Activated naive CD4-positive, alpha-beta T cell treated with anti-CD3 and anti-CD28 coated beads for 36 hours (primary cell): ENCODE data around the gene CACNA2D3. TPM values are rescaled to one million over a fixed set of nuclear protein-coding genes. Genes with fewer than 3 reads are reported as not detected.

Experiments
- CTCF ChIA-PET: fragments of 350-600 bp; sonication (Branson Sonifier 250); formaldehyde crosslinking; loops from one replicate; lab custom pipeline; 2021; ENCODE audit warnings: antibody characterized with exemption; lab: Charles Lee
- DNase-seq: peaks from one replicate; pipeline ENCODE4 v3.0.0-alpha.2; 2020
- H3K27ac Mint-ChIP-seq: one replicate; pipeline ENCODE4 v1.8.0; 2021; ENCODE audit warnings: mild to moderate bottlenecking, mixed read lengths
- H3K27me3 Mint-ChIP-seq: one replicate; pipeline ENCODE4 v1.8.0; 2021; ENCODE audit warnings: low read depth, mixed read lengths
- H3K36me3 Mint-ChIP-seq: one replicate; pipeline ENCODE4 v1.8.0; 2021; ENCODE audit warnings: low read depth, mixed read lengths
- H3K4me1 Mint-ChIP-seq: one replicate; pipeline ENCODE4 v1.8.0; 2021; ENCODE audit warnings: low read depth, mixed read lengths
- H3K4me3 Mint-ChIP-seq: one replicate; pipeline ENCODE4 v1.8.0; 2021; ENCODE audit warnings: mild to moderate bottlenecking, moderate library complexity, mixed read lengths
- H3K9me3 Mint-ChIP-seq: one replicate; pipeline ENCODE4 v1.8.0; 2021; ENCODE audit warnings: mixed read lengths
- intact Hi-C: fragments of 100-400 bp; cut with micrococcal nuclease; formaldehyde crosslinking; loops from one replicate; pipeline ENCODE4 v1.15.1; 2023
- total RNA-seq, 2 experiments: library from RNA; stranded (reverse); gene quantifications; one replicate each; pipeline ENCODE4 v1.2.3, GENCODE V29; 2021

The CACNA2D3 gene
- total RNA-seq, 2 experiments from 2014 or later: not detected

GRCh38 chr3:54185740-54186139 lies 63.4 kb downstream of the CACNA2D3 start:
- CTCF ChIA-PET: no interaction called here
- H3K4me1 Mint-ChIP-seq: no peaks in the 10 kb centered on the region
- no peak for DNase-seq
- intact Hi-C loops: no loop called here
- H3K27me3 Mint-ChIP-seq: peaks cover 2% of the 10 kb centered on the region
- H3K4me3 Mint-ChIP-seq: no peak overlapping the region
- H3K36me3 Mint-ChIP-seq: no peaks in the 10 kb centered on the region
- H3K27ac Mint-ChIP-seq: no peak overlapping the region
- peaks cover 7% of the 10 kb centered on the region for H3K9me3 Mint-ChIP-seq

GRCh38 chr3:54188176-54188791 lies 65.9 kb downstream of the CACNA2D3 start:
- Mint-ChIP-seq H3K27me3 (peaks cover under 1% of the 10 kb centered on the region), H3K27ac (no peak overlapping the region), H3K36me3 (no peaks in the 10 kb centered on the region), H3K4me1 (no peaks in the 10 kb centered on the region), H3K4me3 (no peak overlapping the region), H3K9me3 (peaks cover 7% of the 10 kb centered on the region)
- peak; percentile 45 for DNase-seq
- intact Hi-C loops: no loop called here
- CTCF ChIA-PET: no interaction called here

GRCh38 chr3:54191220-54191619 lies 68.9 kb downstream of the CACNA2D3 start:
- H3K4me1 Mint-ChIP-seq: no peaks in the 10 kb centered on the region
- peaks cover 9% of the 10 kb centered on the region for H3K9me3 Mint-ChIP-seq
- intact Hi-C loops: no loop called here
- no peak overlapping the region for H3K4me3 Mint-ChIP-seq
- H3K27me3 Mint-ChIP-seq: no peaks in the 10 kb centered on the region
- H3K36me3 Mint-ChIP-seq: no peaks in the 10 kb centered on the region
- DNase-seq: no peak
- CTCF ChIA-PET: no interaction called here
- H3K27ac Mint-ChIP-seq: no peak overlapping the region

GRCh38 chr3:54192026-54192425 lies 69.7 kb downstream of the CACNA2D3 start:
- intact Hi-C loops: no loop called here
- H3K4me3 Mint-ChIP-seq: no peak overlapping the region
- CTCF ChIA-PET: interaction anchor here (0.6 kb wide), 1 partner anchor 88 kb away, joined by 3 read pairs; no protein-coding TSS in a partner anchor
- H3K9me3 Mint-ChIP-seq: peaks cover 9% of the 10 kb centered on the region
- no peaks in the 10 kb centered on the region for H3K36me3 Mint-ChIP-seq
- no peaks in the 10 kb centered on the region for H3K4me1 Mint-ChIP-seq
- no peaks in the 10 kb centered on the region for H3K27me3 Mint-ChIP-seq
- no peak overlapping the region for H3K27ac Mint-ChIP-seq
- no peak for DNase-seq

- no peaks in the 10 kb centered on the region for H3K4me1 Mint-ChIP-seq
- intact Hi-C loops: no loop called here
- CTCF ChIA-PET: no interaction called here
- H3K27ac Mint-ChIP-seq: no peak overlapping the region
- H3K36me3 Mint-ChIP-seq: no peaks in the 10 kb centered on the region
- no peaks in the 10 kb centered on the region for H3K27me3 Mint-ChIP-seq
- no peak for DNase-seq
- no peak overlapping the region for H3K4me3 Mint-ChIP-seq
- H3K9me3 Mint-ChIP-seq: peaks cover 5% of the 10 kb centered on the region
Observed at GRCh38 chr3:54193093-54193492, 70.7 kb downstream of the CACNA2D3 start.

- Mint-ChIP-seq H3K36me3 (no peaks in the 10 kb centered on the region), H3K9me3 (peaks cover 2% of the 10 kb centered on the region), H3K27me3 (no peaks in the 10 kb centered on the region), H3K4me3 (no peak overlapping the region), H3K4me1 (no peaks in the 10 kb centered on the region), H3K27ac (no peak overlapping the region)
- CTCF ChIA-PET: no interaction called here
- no peak for DNase-seq
- intact Hi-C loops: no loop called here
Observed at GRCh38 chr3:54196360-54196991, 74.1 kb downstream of the CACNA2D3 start.

GRCh38 chr3:54197509-54197908 lies 75.2 kb downstream of the CACNA2D3 start:
- CTCF ChIA-PET: no interaction called here
- no peaks in the 10 kb centered on the region for H3K27me3 Mint-ChIP-seq
- no peak overlapping the region for H3K4me3 Mint-ChIP-seq
- DNase-seq: no peak
- H3K36me3 Mint-ChIP-seq: no peaks in the 10 kb centered on the region
- H3K9me3 Mint-ChIP-seq: peaks cover 2% of the 10 kb centered on the region
- no peak overlapping the region for H3K27ac Mint-ChIP-seq
- intact Hi-C loops: no loop called here
- no peaks in the 10 kb centered on the region for H3K4me1 Mint-ChIP-seq

- intact Hi-C loops: no loop called here
- H3K4me1 Mint-ChIP-seq: no peaks in the 10 kb centered on the region
- H3K9me3 Mint-ChIP-seq: peaks cover 2% of the 10 kb centered on the region
- H3K27me3 Mint-ChIP-seq: no peaks in the 10 kb centered on the region
- no peak overlapping the region for H3K27ac Mint-ChIP-seq
- CTCF ChIA-PET: no interaction called here
- no peak overlapping the region for H3K4me3 Mint-ChIP-seq
- no peak for DNase-seq
- no peaks in the 10 kb centered on the region for H3K36me3 Mint-ChIP-seq
Observed at GRCh38 chr3:54198556-54198955, 76.2 kb downstream of the CACNA2D3 start.

GRCh38 chr3:54202054-54202453 lies 79.7 kb downstream of the CACNA2D3 start:
- CTCF ChIA-PET: no interaction called here
- Mint-ChIP-seq H3K27ac (no peak overlapping the region), H3K4me1 (no peaks in the 10 kb centered on the region), H3K36me3 (no peaks in the 10 kb centered on the region), H3K4me3 (no peak overlapping the region), H3K27me3 (no peaks in the 10 kb centered on the region), H3K9me3 (peaks cover 3% of the 10 kb centered on the region)
- intact Hi-C loops: no loop called here
- no peak for DNase-seq

- DNase-seq: no peak
- Mint-ChIP-seq H3K36me3 (no peaks in the 10 kb centered on the region), H3K27ac (no peak overlapping the region), H3K4me1 (no peaks in the 10 kb centered on the region), H3K4me3 (no peak overlapping the region), H3K27me3 (no peaks in the 10 kb centered on the region), H3K9me3 (peaks cover 3% of the 10 kb centered on the region)
- intact Hi-C loops: no loop called here
- CTCF ChIA-PET: no interaction called here
Observed at GRCh38 chr3:54202651-54203248, 80.4 kb downstream of the CACNA2D3 start.

GRCh38 chr3:54206874-54207273 lies 84.5 kb downstream of the CACNA2D3 start:
- Mint-ChIP-seq H3K27ac (no peak overlapping the region), H3K27me3 (no peaks in the 10 kb centered on the region), H3K4me3 (no peak overlapping the region), H3K4me1 (no peaks in the 10 kb centered on the region), H3K9me3 (peaks cover 7% of the 10 kb centered on the region), H3K36me3 (no peaks in the 10 kb centered on the region)
- DNase-seq: no peak
- CTCF ChIA-PET: no interaction called here
- intact Hi-C loops: no loop called here

- intact Hi-C loops: no loop called here
- DNase-seq: no peak
- Mint-ChIP-seq H3K36me3 (no peaks in the 10 kb centered on the region), H3K27me3 (no peaks in the 10 kb centered on the region), H3K9me3 (peaks cover 10% of the 10 kb centered on the region), H3K4me1 (no peaks in the 10 kb centered on the region), H3K27ac (no peak overlapping the region), H3K4me3 (no peak overlapping the region)
- CTCF ChIA-PET: no interaction called here
Observed at GRCh38 chr3:54211097-54211496, 88.7 kb downstream of the CACNA2D3 start.

- Mint-ChIP-seq H3K27ac (no peak overlapping the region), H3K4me1 (no peaks in the 10 kb centered on the region), H3K4me3 (no peak overlapping the region), H3K27me3 (no peaks in the 10 kb centered on the region), H3K9me3 (peaks cover 10% of the 10 kb centered on the region), H3K36me3 (no peaks in the 10 kb centered on the region)
- CTCF ChIA-PET: no interaction called here
- DNase-seq: no peak
- intact Hi-C loops: no loop called here
Observed at GRCh38 chr3:54212723-54213122, 90.4 kb downstream of the CACNA2D3 start.
